ENCODE data around the gene PTPRM.

GRCh38 chr18:8290913-8291312 is 723.8 kb downstream of the PTPRM start:
- TF ChIP-seq CTCF (IDR thresholded peaks at IDR 0.05) = no peak
- TF ChIP-seq POLR2A (IDR thresholded peaks at IDR 0.05) = no peak

All from ovary (tissue), 3 donors.